Measurements from ENCODE around the gene REX1BD.
"Not testable (repeated sequence)": the region's sequence is repeated elsewhere in the genome, so short reads cannot be mapped to it uniquely, and the experiment has no call there.

REX1BD gene

DNA sequence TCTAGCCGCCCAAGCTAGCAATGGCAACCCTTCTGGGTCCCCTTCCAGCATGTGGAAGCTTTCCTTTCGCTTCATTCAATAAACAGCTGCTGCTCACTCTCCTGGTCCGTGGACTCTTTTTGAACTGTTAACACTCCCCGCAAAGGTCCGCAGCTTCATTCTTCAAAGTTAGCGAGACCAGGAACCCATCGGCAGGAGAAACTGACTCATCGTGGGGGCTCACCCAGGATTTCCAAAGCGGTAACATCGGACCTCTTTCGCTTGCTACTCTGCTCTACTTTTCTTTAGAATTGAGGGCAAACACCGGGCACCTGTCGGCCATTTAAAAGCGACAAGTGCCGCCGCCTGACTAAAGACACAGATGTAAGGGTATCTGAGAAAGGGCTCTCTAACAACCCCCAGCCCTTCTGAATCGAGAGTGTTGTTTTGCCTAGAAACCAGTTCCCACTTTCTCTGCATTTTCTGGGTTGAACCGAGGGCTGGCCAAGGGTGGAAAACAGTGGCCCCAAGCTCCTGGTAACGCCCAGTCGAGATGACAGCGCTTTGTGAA is 11.2 kb upstream of the REX1BD start:
- no peak for DNase-seq (ENCODE audit: low read depth in 2 of 3, low spot score in 2 of 3)

DNA sequence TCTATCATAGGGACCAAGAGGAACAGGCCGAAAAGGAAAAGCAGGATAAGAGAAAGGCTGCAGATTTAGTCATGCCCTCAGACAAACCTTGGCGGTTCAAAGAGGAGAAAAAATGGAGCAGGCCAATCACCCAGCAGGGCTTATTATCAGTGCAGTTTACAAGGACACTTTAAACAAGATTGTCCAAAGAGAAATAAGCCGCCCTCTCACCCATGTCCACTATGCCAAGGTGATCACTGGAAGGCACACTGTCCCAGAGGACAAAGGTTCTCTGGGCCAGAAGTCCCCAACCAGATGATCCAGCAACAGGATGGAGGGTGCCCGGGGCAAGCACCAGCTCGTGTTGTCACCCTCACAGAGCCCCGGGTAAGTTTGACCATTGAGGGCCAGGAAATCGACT is 8.3 kb upstream of the REX1BD start:
- no peak for DNase-seq (ENCODE audit: low read depth in 2 of 3, low spot score in 2 of 3)

DNA sequence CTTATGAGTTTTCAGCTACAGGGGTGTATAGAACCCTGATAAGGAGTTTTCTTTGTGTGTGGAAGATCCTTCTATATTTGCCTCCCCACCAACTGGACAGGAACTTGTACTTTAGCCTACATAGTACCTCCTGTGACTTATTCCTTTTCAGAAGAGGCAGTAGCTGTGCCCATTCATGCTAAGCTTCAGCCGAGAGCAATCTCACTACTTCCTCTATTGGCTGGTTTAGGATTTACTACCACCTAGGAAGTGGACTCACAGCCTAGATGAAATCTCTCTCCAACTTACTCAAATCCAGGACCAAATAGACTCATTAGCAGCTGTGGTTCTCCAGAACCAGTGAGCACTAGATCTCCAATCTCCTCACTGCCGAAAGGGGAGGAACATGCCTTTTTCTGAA is 2.3 kb upstream of the REX1BD start:
- DNase-seq (ENCODE audit: low read depth in 2 of 3, low spot score in 2 of 3): no peak

DNA sequence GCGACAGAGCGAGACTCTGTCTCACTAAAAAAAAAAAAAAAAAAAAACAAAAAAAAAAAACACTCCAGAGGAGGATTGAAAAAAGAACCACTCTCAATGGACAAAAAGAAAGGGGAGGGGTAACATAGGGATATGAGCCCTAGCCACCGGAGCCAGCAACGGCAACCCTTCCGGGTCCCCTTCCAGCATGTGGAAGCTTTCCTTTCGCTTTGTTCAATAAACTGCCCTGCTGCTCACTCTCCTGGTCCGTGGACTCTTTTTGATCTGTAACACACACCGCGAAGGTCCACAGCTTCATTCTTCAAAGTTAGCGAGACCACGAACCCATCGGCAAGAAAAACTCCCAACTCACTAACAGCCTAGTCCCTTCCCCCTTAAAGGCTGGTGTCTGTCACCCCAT is 1.0 kb upstream of the REX1BD start:
- no peak for DNase-seq (ENCODE audit: low read depth in 2 of 3, low spot score in 2 of 3)

DNA sequence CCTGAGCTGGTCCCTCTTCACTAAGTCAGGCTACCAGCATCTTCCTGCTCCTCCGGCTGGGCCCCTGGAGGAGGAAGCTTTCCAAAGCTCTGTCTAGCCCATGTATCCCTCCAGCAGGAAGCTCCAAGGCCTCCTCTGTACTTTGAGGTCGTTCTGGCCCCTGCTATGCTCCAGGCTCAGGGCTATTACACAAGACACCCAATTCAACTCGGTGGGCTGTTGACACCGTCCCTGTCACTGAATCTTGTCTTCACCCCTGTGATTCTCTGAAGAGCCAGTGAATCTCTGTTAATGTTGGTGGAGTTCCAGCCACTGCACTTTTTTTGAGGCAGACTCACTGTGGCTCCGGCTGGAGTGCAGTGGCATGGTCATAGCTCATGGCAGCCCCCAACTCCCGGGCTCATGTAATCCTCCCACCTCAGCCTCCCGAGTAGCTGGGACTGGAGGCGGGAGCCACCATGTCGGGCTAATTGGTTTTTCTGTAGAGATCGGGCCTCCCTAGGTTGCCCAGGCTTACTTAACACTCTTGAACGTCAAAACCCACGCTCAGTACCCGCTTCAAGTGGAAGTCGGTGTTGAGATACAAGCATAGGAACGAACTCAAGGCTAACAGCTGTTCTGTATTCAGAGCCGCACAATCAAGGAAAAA is 512 bp upstream of the REX1BD start:
- no peak for DNase-seq (ENCODE audit: low read depth in 2 of 3, low spot score in 2 of 3)

DNA sequence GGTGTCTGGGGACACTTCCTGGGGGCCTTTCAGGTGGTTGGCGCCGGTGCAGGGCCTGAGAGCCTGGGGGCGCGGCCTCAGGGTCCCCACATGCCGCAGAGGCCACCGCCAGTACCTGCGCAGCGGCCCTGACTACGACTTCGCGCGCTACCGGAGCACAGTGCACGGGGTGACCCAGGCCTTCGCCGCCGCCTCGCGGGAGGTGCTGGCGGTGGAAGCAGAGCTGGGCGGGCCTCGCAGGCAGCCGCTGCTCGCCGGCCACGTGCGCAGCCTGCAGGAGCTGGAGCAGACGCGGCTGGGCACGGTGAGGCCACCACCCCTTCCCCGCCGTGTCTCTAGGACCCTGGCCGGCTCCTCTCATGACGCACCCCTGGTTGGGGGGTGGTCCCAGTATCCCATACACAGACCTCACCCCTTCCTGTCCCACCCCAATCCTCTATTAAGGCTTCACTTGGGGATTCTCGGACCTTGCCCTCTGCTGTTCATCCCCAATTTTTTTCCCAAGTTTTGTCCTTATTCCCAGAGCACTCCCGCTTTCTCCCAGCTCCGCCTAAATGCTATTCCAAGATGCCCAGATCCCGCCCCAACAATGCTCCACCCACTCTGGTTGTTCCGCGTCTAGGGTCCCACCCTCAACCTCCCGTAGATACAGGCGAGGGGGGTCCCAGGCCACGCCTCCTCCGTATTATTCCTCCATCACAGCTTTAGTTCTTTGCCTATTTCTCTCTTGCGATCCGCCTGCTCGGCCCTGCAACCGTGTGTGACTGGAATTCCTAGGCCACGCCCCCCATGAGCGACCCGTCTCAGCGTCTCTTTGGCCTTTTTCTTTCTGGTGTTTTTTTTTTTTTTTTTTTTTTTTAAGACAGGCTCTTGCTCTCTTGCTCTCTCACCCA is 1.0 kb downstream of the REX1BD start:
- DNase-seq (ENCODE audit: low read depth in 2 of 3, low spot score in 2 of 3): peak in 1 of 3 experiments; percentile 48

DNA sequence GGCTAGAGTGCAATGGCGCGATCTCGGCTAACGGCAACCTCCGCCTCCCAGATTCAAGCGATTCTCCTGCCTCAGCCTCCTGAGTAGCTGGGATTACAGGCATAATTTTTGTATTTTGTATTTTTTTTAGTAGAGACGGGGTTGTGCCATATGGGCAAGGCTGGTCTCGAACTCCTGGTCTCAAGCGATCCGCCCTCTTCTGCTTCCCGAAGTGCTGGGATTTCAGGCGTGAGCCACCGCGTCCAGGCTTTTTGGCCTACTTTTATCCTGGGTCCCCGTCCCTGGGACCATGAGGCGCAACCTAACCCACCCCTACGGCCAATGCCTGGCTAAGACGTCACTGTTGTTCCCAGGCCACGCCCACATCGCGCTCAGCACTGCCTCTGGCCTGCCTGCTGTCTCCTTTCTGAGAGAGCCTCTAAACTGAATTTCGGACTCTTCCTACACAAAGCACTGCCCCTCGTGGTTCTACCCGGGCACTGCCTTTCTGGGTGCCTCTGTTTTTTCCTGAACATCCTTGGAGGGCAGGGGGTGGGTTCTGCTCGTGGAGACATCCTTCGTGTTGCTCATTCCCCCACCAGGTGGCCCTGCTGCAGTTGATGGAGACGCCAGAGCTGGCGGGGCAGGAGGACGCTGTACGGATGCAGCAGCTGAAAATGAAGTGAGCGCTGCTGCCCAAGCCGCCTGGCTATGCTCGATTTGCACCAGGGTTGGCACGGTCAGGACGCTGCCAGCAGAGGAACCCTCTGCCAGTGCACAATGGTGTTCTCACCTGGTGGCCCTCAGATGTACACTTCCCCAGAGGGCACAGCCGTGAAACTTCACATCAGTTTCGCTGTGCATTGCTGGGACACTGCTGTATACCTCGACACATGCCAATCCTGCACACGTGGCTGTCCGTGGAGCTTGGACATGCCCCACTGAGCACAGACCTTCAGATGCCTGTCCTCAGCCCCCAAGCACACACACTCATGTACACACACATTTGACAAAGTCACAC is 2.0 kb downstream of the REX1BD start:
- no peak for DNase-seq (ENCODE audit: low read depth in 2 of 3, low spot score in 2 of 3)

DNA sequence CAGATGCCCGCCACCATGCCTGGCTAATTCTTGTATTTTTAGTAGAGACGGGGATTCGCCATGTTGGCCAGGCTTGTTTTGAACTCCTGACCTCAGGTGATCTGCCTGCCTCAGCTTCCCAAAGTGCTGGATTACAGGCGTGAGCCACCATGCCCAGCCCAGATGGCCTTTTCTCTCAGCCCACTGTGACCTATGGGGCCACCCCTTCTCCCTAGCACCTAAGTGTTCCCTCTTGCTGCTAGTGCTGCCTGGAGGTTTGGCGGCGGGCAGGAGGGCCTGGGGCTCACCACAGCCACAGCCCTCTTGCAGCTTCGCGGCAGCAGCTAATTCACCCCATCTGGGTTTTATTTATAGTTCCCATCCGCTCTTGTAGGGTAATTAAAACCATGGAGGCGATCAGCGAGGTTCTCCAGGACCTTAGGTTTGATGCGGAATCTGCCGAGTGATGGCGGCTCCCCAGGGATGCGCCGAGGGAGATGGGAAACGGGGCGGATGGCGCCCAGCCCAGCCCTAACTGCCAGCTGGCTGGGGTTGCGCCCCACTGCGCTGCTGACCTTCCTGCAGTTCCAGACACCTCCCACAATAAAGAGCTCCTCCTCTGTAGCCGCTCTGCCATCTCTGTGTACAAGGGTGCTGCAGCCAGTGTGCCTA is 3.3 kb downstream of the REX1BD start:
- DNase-seq (ENCODE audit: low read depth in 2 of 3, low spot score in 2 of 3): no peak

DNA sequence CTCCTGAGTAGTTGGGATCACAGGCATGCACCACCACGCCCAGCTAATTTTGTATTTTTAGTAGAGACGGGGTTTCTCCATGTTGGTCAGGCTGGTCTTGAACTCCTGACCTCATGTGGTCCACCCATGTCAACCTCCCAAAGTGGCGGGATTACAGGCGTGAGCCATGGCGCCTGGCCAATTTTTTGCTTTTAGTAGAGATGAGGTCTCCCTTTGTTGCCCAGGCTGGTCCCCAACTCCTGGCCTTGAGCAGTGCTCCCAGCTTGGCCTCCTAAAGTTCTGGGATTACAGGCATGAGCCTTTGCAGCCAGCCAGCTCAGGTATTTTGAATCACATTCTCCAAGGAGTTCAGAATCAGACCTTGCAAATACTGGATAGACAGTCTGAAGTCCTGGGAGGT is 4.1 kb downstream of the REX1BD start:
- DNase-seq (ENCODE audit: low read depth in 2 of 3, low spot score in 2 of 3): not testable (repeated sequence)

DNA sequence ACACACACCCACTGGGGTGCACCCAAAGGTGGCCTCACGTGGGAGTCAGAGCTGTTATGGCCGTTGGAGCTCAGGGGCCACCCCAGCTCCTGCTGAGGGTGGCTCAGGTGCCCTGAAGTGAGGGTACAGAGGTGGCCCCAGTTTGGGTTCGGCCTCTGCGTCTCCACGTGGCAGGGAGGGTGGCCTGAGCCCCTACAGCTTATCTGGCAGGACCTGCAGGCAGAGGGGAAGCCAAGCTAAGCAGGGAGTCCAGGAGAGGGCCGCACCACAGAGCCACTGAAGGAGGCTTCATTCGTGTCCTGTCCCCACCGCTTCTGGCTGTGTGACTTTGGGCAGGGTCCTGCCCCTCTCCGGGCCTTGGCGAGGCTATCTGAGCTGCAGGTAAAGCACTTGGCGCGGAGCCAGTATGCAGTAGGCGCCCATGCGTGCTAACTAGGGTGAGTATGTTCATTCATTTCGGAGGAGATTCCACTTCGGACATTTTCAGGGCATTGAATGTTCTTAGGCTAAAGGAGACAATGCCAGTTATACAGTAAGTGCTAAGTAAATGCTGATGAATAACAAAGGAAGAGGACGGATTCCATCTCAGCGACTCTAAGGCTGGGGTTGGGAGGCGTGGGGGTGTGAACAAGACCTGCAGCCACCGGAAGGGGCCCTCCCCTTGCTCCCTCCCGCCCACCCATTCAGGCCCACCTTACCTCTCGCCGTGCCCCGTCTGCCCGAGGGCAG is 4.9 kb downstream of the REX1BD start:
- DNase-seq (ENCODE audit: low read depth in 2 of 3, low spot score in 2 of 3): no peak

DNA sequence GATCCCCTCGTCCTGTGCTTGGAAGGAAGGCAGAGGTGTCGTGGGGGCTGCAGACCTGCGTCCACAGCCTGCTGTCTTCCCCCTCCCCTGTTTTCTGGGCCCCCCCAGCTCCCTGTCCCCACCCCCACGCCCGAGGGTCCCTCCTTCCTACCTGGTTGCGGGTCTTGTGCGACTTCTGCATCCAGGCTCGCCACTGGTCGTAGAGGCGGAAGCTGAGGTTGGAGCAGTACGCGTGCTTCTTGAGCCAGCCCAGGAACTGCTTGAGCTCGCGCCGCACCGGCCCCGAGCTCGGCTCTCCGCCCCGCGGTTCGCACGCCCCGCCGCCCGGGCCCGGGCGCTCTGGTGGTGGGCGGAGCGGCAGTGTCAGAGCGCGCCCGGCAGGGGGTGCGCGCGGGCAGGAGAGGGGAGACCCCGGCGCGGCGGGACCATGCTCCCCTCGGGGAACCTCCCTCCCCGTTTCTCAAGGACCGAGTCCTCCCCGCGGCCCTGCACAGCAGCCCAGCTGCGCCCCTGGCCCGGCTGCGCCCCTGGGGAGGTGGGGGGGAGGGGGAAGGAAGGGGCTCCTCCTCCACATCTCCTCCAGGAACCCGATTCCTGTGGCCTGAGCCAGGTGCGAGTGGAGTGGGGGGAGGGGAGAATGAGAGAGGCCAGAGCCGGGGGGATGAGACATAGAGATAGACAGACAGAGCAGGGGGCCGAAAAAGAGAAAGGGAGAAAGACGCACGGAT is 5.7 kb downstream of the REX1BD start:
- peak; percentile 52 to 74 (median 55) for DNase-seq (ENCODE audit: low read depth in 2 of 3, low spot score in 2 of 3)

DNA sequence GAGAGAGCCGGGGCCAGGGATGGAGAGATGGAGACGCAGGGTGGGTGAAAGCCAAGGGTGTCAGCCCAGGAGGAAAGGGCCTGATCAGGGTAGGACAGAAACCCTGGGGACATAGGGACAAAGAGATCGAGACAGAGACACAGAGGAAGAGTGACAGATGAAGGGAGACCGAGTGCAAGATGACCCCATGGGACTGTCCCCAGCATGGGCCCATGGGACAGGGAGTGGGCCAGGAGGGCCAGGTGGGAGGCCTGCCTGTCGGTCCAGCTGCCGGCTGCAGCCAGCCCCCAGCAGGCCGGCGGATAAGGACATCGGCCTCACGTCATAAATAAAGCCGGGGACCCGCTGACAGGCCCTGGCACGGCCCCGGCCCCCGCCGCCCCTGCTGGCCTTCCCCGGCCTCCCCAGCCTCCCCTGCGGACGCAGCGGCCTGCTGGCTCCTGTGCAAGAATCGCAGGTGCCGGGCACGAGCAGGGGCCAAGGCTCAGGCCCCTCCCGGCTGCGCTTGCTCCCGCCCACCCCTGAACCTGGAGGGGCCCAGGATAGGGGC is 6.3 kb downstream of the REX1BD start:
- DNase-seq (ENCODE audit: low read depth in 2 of 3, low spot score in 2 of 3): no peak

DNA sequence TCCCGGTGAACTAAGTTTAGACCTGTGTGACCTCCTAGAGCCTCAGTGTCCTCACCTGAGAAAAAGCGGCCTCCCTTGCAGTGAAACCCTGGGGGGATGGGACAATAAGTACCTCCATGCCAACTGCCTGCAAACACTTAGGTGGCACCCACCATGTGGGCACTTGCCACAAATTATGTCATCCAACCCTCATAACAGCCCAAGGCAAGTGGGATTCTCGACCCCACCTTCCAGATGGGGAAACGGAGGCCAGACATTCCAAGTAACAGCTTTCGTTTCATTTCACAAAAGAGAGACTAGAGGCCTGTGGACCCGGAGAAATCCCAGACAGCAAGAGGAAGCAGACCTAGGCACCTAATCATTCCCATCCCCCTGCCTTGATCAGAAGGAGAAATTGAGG is 6.9 kb downstream of the REX1BD start:
- DNase-seq (ENCODE audit: low read depth in 2 of 3, low spot score in 2 of 3): no peak

DNA sequence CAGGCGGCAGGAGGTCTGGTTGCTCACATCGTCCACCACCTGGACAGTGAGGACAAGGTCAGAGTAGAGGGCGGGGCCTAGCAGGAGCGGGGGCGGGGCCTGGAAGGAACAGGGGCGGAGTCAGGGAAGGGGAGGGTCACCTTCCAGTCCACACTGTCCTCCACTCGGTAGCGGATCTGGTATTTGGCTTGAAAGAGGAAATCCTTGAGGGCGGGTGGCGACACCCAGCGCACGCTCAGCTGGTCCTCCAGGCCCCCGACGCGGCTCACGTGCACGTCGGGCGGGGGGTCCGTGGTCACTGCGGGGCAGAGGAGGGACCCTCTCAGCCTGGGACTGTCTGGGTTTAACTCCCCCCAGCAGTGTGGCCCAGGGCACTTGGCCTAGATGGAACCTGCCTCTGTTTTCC is 8.2 kb downstream of the REX1BD start:
- no peak for DNase-seq (ENCODE audit: low read depth in 2 of 3, low spot score in 2 of 3)

DNA sequence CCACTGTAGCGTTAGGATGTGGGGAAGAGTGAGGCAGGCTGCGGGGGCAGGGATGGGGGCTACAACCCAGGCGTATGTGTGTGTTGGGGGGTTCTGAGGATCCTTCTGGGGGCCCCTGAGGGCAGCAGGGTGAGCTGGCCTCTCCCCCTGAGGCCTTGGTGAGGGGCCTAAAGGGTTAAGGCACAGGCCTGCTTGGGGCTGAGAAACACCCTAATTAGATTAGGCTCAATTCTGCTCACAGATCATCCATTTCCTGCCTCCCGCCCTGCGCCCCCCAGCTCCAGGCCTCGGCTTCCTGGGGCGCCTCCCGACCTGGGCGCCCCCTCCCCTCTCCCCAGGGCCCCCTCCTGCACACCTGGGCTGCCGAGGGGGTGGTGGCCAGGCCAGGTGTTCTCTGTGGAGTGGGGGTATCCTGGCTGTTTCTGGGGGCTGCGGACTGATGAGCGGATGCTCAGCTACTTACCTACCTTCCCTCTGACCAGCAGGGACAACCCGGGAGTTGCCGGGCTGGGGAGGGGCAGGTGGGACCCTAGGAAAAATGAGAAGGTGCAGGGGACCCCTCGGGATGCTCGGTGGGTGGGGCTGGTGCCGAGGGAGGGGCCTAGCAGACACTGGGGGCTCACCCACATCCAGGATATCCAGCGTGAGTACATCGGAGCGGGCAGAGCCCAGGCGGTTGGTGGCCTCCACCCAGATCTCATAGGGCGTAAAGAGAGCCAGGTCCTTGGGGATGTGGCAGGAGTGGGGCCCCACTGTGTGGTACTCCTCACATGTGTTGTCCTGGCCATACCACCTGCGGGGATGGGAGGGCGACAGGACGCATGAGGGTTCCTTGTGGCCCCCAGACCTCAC is 9.4 kb downstream of the REX1BD start:
- DNase-seq (ENCODE audit: low read depth in 2 of 3, low spot score in 2 of 3): no peak

DNA sequence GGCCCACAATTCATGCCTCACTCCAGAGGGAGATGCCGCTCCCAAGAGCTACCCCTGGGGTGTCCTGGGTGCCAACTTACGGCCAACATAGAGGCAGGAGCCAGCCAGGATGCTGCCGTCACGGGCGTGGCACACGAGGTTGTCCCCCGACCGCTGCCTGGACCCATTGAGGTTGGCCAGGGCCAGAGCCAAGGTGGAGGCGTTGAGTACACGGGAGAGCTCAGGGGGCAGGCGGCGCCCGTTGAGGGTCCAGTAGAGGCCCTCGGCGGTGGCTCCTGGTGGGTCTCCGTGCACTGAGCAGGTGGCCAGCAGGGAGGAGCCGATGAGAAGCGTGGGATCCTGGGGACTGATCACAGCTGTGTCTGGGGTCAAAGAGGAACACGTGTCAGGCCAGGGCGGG is 10.9 kb downstream of the REX1BD start:
- DNase-seq (ENCODE audit: low read depth in 2 of 3, low spot score in 2 of 3): no peak

DNA sequence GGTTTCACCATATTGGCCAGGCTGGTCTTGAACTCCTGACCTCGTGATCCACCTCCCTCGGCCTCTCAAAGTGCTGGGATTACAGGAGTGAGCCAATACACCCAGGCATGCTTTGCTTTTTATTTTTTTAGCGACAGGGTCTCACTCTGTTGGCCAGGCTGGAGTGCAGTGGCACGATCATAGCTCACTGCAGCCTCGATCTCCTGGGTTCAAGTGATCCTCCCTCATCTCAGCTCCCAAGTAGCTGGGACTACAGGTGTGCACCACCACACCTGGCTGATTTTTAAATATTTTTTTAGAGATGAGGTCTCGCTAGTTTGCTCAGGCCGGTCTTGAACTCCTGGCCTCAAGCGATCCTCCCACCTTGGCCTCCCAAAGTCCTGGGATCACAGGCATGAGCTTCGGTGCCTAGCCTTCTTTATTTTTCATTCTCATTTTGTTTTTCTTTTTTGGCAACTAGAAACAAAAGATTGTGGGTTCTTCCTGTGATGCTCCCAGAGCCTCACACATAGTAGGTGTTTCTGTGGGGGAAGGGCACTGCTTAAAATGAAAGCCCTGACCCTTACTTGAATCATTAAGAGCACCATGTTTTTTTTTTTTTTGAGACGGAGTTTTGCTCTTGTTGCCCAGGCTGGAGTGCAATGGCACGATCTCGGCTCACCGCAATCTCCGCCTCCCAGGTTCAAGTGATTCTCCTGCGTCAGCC is 12.2 kb downstream of the REX1BD start:
- DNase-seq (ENCODE audit: low read depth in 2 of 3, low spot score in 2 of 3): not testable (repeated sequence)

All from activated CD8-positive, alpha-beta memory T cell treated with anti-CD3 and anti-CD28 coated beads for 48 hours (primary cell).